ENCODE results near the gene SDHAF2.
"Not testable (repeated sequence)": the region's sequence is repeated elsewhere in the genome, so short reads cannot be mapped to it uniquely, and the experiment has no call there.

SDHAF2 gene

GRCh38 chr11:61429691-61430582, at the start of gene SDHAF2, which contains the start of gene CPSF7:
Gene SDHAF2 (plus strand): TSS chr11:61430124. CDS start chr11:61430147, 23 bp downstream.
Gene CPSF7 (minus strand): TSS chr11:61429975. CDS start chr11:61429235, 740 bp downstream.
- DNase-seq: peak; percentile 98

- no peak for DNase-seq
Observed at GRCh38 chr11:61380884-61381283, 49.0 kb upstream of the SDHAF2 start.

- DNase-seq: not testable (repeated sequence)
Observed at GRCh38 chr11:61383859-61384258, 46.1 kb upstream of the SDHAF2 start.

GRCh38 chr11:61384271-61385242, 45.4 kb upstream of the SDHAF2 start:
- DNase-seq: no peak

DNA sequence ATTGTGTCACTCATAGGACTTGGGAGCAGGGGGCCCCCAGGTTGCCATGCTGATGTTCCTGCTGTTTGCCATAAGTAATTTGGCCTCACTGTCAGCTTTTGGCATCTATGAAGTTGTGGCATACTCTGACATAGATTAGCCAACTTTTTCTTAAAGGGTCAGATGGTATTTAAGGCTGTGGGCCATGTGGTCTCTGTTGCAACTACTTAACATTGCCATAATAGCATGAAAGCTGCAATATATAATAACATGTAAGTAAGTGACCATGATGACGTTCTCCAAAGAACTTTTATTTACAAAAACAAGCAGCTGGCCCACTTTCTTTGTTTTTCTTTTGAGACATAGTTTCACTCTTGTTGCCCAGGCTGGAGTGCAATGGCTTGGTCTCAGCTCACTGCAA, 39.8 kb upstream of the SDHAF2 start:
- no peak for DNase-seq

DNA sequence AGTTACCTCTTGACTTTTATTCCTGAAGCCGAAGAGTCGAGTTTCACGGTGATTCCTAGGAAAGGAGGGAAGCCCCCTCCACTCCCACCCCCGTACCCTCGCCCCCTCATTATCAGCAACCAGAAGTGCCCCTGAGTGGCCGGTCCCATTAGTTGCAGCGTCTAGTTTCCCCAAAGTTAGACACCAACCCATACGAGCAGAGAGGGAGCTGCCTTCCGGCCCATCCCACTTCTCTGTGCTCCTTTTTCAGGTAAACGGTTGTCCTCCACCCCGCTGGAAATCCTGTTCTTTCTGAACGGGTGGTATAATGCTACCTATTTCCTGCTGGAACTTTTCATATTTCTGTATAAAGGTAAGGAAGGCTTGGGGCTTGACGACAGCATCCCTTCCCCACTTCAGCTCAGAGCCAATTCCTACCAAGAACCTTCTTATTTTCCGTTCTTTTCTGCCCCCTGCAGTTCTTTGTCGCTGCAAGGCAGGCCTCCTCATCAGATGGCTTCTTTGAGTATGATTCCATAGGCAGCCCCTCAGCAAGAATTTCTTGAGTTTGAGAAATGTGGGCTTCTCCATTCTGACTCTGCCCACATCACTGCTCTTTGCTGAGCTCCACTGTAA, 36.8 kb upstream of the SDHAF2 start:
- no peak for DNase-seq

DNA sequence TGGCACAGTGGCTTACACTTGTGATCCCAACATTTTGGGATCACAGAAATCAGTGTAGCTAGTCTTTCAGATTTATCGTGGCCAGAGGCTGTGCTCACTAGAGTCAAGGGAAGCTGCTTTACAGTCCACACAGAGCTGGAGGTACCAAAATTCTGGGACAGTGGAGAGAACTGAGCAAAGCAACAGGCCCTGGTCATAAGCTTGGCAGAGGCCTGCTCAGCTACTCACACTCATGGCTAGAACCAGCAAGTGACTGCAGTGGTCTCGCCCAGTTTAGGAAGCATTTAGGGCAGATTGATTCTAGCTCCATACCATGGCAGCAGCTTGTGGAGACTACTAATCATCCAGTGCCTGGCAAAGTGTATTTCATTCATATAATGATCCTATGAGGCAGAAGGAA, 28.8 kb upstream of the SDHAF2 start:
- no peak for DNase-seq

DNA sequence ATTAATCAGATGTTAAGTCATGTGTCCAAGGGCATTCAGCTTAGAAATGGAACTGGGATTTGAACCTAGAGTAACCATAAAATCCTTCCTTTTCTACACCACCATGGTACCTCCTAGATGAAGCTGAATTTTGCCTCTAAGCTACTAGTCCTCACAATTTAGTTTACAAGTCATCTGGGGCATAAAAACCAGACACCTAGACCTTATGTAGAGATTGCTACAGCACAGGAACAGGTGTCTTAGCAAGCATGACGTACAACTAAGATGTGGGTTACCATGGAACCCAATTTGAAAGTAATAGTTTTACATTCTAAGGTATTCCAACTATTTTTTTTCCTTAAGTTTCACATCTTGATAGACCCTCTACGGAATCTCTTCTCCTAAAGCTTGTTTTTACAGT, 28.4 kb upstream of the SDHAF2 start:
- DNase-seq: no peak

GRCh38 chr11:61403658-61404057, 26.3 kb upstream of the SDHAF2 start:
- no peak for DNase-seq

DNA sequence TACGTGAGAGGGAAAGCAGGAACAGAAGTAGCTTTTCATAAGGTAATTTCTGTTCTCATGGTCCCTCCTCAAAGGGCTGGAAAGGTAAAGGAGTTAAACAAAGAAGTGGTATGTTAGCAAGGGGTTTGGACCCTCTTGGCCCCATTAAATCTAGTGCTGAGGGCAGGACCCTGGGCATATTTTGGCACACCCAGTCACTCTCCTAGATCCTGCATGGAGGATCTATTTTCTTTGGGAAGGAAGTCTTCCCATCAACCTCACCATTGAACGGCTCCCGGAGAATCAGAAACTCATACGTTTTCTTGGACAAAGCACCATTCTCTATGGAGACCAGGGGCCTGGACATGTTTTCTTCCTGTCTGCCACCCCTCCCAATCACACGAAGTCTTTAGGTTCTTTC, 25.8 kb upstream of the SDHAF2 start:
- DNase-seq: no peak

DNA sequence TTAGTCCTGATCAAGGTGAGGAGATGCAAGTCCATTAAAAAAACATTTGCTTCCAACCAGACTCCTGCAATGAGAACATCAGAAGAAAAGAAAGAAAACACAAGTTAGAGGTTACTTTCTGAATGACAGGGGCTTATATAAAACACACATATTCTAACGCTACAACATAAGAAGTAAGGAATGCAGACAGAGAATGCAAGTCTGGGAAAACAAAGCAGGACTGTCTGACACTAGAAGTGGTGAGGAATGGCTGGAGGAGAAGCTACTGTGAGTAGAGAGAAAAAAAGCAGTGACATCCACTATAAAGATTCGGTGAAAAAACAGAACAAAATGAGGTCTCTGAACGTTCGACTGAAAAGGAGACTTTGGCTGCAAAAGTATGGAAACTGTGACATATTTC, 25.3 kb upstream of the SDHAF2 start:
- DNase-seq: no peak

DNA sequence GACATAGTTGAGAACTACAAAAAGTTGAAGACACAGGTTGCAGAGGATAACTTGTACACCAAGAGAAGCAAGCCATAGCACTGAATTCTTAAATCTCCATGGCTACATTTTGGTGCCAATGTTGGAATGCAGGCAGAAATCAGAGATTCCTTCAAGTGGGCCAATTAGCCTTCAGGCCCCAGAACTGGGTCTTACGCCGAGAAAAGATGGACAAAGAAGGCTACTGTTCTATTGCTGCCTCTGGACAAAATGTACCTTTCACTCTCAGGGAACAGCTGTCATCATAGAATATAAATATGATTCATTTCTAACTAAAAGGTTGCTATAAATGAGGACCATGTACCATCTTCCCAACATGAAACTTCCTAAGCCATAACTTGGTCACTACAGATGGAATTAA, 23.9 kb upstream of the SDHAF2 start:
- no peak for DNase-seq

DNA sequence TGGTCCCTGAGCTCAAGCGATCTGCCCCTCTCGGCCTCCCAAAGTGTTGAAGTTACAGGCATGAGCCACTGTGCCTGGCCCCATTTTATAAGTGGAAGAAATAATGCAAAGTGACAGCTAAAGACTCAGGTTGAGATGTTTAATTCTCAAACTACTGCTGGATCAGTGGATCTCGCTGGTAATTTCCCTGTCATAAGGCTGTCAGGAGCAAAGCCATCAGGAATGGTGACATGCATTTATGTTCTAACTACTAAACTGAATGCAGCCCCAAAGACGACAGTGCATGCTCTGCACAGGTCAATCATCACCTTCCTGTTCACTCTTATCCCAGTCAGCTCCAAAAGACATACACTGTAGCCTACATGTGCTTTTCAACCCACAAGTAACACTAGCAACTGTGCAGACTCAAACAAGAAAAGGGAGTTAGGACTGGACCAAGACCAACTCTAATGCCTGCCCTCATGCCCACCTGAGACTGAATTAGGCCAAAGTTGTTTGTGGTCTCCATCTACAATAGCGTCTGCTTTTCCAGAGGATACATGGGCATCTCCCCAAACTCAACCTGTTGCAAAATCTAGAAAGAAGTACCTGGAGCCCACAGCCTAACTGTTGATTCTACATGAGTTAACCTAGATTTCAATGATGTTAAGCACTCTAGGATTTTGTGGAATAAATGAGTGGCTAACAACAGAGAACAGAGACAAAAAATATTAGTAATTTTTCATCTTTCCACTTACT, 22.8 kb upstream of the SDHAF2 start:
- DNase-seq: no peak

DNA sequence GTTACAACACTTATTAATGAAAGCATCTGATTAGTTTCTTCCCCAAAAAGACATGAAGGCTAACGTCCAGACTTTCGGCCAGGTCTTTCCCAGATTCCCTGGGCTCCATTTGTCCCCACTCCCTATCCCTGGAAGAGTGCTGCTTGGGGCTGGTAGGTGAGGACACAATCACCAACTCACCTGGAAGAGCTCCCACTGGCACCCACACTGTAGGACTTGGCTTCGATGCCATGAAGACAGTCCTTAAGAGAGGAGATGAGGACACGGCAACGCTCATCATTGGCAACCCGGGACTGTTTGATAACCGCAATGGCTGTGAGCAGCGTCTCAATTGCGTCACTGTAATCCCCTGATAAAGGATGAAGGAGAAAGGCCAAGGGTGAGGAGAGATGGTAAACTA, 18.3 kb upstream of the SDHAF2 start:
- no peak for DNase-seq

DNA sequence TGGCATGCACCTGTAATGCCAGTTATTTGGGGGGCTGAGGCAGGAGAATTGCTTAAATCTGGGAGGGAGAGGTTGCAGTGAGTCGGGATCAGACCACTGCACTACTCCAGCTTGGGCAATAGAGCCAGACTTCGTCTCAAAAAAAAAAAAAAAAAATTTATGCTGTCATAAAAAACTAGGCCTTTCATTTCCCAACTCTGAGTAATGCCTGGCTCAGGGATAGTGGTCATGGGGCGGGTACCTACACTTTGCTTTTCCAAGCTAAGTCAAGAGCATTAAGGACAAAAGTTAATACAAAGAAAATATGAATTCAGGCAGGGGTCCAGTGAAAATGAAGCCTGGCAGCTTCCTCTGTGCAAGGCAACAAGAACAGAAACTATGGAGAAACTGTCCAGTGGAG, 16.4 kb upstream of the SDHAF2 start:
- DNase-seq: no peak

GRCh38 chr11:61414547-61414946, 15.4 kb upstream of the SDHAF2 start:
- DNase-seq: no peak

- DNase-seq: no peak
Observed at GRCh38 chr11:61415381-61415780, 14.5 kb upstream of the SDHAF2 start.

DNA sequence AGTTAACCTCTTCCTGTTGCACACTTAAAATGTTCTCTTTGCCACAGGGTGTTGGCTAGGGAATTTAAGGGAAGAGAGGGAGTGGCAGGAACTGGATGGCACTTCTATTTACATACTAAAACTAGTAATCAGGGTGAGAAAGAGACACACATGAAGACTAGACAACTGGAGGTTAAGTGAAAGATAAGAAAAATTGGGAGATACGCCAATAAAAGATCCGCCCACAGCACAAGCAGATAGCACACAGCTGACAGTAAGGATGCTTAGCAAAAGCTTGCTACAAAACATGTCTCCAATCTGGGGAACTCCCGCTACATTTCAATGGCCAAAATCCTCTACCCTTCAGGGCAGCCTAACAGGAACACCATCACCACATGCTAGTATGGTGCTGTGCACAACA, 13.0 kb upstream of the SDHAF2 start:
- no peak for DNase-seq

DNA sequence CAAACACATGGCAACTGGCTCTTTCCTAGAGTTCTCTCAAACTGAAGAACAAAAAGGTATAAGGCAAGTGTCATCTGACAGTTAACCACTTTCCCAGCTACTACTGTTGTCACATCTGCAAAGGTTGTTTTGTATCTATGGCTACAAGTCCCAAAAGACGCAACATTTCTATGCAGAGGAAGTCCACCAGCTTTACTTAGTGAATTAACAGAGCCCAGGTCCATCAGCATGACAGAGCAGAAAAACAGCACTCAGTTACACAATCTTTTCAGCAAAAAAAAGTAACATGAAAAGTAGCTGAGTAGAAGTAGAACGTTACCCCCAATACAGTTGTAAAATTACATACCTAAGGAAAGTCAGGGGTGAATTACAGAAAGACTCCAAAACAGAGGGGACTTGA, 12.3 kb upstream of the SDHAF2 start:
- DNase-seq: no peak

DNA sequence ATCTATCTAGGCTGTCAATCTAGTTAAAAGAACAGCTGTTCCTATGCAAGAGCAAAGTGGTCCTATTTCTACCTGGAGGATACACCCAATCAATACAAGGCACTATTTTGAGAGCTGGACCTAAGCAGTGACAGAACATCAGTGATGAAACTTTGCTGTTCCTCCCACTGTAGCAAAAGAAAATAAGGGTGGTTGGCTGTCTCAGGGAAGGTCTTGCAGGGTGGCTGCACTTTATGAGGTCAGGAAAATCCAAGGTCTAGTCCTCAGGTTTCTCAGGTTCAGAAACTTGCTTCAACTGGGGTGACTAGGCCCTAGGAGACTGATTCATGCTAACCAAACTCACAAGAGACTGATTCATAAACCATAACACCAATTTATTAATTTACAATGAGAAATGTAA, 11.8 kb upstream of the SDHAF2 start:
- no peak for DNase-seq

DNA sequence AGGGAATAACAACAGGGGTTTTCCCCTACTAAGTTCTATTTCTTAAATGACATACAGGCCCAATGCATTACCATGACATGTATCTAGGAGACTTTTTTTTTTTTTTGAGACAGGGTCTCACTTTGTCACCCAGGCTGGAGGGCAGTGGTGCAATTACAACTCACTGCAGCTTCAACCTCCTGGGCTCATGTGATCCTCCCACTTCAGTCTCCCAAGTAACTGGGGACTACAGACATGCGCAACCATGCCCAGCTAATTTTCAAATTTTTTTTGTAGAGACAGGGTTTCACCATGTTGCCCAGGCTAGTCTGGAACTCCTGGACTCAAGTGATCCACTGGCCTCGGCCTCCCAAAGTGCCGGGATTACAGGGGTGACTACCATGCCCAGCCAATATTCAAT, 7.7 kb upstream of the SDHAF2 start:
- DNase-seq: no peak

DNA sequence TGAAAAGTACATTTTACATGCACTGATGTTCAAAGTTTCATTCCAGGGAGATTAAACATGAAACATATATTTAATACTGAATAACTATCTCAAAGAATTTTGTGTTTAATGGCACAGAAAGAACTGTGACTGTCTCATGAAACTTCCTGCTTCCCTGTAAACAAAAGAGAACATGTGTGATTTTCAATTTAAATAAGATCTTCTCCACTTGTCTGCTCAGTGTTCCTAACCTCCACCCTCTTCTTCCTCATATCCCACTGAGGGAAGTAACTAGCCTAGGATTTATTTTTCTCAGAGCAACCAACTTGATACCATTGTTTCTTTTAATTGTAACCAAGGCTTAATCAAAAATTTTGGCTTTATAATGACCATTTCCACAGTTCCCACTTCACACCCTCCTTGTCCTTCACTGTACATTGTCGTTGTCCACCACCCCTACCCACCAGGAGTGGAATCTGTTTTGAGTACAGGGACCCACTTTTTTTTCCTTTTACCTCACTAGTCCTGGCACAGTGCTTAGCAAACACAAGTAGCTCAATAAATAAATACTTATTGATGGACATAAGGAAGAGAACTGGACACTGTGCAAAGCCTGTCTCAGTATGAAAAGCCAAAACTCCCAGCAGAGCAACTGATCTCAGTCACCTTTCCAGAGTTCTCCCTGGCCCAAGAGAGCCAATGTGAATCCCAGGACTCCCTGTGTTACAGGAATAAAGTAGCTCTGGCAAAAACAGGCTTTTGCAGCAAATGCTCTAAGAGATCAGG, 4.4 kb upstream of the SDHAF2 start:
- no peak for DNase-seq

Data from femur (tissue), 1 donor.